Measurements from ENCODE around the gene MUC5B. TPM values are rescaled to one million over a fixed set of nuclear protein-coding genes. Genes with fewer than 3 reads are reported as not detected.

MUC5B gene
- total and polyA plus RNA-seq, 2 of the 13 experiments (the other 11 are each of a cell fraction or from before 2014, with no cell fraction given): 0.01 TPM; not detected in 1

DNA sequence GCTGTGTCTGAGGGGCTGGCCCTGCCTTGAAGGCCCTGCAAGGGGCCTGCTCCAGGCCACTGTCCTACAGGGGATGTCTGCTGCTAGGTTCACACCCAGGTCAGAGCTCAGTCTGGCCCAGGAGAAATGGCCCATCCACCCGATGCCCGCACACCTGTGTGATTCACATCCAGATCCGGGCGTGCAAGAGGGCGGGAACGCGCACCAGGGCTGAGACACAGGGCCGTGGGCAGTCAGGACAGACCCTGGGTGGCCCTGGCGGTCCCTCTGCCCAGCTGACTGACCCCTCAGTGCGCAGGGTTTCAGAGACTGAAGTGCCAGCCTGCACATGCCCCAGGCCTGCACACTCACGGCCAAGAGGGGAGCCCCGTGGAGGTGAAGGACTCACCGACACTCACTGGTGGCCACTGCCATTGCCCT lies 79.2 kb downstream of the MUC5B start (continued):
- TF ChIP-seq AGO2 (optimal IDR thresholded peaks at IDR 0.05; ENCODE audit: low read depth, low read length) (peak; percentile 59), ZNF550 (CRISPR knock-in tag; IDR thresholded peaks at IDR 0.05; ENCODE audit: borderline replicate concordance) (no peak), ZNF33A (CRISPR knock-in tag; IDR thresholded peaks at IDR 0.05; ENCODE audit: borderline replicate concordance) (no peak), ZMYM2 (CRISPR knock-in tag; IDR thresholded peaks at IDR 0.05) (no peak), ZSCAN21 (CRISPR knock-in tag; IDR thresholded peaks at IDR 0.05; ENCODE audit: borderline replicate concordance) (no peak), RBFOX2 (IDR thresholded peaks at IDR 0.05; ENCODE audit: low read depth, low read length) (peak; percentile 42; the same call in 1 of the 2 replicates)
- TF ChIP-seq, protein P1, sequence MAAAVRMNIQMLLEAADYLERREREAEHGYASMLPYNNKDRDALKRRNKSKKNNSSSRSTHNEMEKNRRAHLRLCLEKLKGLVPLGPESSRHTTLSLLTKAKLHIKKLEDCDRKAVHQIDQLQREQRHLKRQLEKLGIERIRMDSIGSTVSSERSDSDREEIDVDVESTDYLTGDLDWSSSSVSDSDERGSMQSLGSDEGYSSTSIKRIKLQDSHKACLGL (CRISPR knock-in tag; IDR thresholded peaks at IDR 0.05): 0 out of 2 replicates have a peak, but pooled peaks have one; percentile 31

DNA sequence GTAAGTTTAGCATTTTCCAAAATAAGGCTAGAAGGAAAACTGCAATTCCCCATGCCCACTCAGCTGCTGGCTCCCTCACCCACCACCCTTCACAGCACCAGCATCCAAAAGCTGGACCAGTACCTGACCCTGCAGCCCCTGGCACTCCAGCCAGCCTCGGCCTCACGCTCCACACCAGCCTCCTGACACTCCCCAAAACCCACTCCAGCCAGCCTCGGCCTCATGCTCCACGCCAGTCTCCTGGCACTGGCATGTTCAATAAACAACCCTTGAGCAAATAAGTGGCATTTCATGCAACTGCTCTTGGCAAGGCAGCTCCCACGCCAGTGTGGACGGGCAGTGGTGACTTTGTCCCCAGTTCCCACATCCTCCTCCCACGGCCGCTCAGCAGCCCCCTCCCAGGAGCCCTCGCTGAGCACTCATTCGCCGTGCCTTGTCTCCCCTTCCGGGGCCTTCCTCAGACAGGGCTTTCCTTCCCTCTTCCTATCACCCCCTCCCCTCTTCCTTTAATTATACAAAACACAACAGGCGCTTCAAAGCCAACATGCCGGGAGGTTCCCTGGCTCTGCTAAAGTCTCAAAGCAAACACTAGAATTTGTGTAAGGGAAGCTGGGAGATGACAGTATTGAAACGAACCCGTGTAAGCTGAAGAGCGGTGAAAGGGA lies 79.7 kb downstream of the MUC5B start:
- CTCF ChIA-PET (ENCODE audit: low intra/inter-chr PET ratio, low total read pairs): no interaction called here
- BruUV-seq (replicated peaks): no TSS peak
- H3K27ac ChIP-seq (ENCODE audit: extremely low read length, insufficient read depth, low read length): peak overlapping the region; percentile 95
- TF ChIP-seq, protein P2, sequence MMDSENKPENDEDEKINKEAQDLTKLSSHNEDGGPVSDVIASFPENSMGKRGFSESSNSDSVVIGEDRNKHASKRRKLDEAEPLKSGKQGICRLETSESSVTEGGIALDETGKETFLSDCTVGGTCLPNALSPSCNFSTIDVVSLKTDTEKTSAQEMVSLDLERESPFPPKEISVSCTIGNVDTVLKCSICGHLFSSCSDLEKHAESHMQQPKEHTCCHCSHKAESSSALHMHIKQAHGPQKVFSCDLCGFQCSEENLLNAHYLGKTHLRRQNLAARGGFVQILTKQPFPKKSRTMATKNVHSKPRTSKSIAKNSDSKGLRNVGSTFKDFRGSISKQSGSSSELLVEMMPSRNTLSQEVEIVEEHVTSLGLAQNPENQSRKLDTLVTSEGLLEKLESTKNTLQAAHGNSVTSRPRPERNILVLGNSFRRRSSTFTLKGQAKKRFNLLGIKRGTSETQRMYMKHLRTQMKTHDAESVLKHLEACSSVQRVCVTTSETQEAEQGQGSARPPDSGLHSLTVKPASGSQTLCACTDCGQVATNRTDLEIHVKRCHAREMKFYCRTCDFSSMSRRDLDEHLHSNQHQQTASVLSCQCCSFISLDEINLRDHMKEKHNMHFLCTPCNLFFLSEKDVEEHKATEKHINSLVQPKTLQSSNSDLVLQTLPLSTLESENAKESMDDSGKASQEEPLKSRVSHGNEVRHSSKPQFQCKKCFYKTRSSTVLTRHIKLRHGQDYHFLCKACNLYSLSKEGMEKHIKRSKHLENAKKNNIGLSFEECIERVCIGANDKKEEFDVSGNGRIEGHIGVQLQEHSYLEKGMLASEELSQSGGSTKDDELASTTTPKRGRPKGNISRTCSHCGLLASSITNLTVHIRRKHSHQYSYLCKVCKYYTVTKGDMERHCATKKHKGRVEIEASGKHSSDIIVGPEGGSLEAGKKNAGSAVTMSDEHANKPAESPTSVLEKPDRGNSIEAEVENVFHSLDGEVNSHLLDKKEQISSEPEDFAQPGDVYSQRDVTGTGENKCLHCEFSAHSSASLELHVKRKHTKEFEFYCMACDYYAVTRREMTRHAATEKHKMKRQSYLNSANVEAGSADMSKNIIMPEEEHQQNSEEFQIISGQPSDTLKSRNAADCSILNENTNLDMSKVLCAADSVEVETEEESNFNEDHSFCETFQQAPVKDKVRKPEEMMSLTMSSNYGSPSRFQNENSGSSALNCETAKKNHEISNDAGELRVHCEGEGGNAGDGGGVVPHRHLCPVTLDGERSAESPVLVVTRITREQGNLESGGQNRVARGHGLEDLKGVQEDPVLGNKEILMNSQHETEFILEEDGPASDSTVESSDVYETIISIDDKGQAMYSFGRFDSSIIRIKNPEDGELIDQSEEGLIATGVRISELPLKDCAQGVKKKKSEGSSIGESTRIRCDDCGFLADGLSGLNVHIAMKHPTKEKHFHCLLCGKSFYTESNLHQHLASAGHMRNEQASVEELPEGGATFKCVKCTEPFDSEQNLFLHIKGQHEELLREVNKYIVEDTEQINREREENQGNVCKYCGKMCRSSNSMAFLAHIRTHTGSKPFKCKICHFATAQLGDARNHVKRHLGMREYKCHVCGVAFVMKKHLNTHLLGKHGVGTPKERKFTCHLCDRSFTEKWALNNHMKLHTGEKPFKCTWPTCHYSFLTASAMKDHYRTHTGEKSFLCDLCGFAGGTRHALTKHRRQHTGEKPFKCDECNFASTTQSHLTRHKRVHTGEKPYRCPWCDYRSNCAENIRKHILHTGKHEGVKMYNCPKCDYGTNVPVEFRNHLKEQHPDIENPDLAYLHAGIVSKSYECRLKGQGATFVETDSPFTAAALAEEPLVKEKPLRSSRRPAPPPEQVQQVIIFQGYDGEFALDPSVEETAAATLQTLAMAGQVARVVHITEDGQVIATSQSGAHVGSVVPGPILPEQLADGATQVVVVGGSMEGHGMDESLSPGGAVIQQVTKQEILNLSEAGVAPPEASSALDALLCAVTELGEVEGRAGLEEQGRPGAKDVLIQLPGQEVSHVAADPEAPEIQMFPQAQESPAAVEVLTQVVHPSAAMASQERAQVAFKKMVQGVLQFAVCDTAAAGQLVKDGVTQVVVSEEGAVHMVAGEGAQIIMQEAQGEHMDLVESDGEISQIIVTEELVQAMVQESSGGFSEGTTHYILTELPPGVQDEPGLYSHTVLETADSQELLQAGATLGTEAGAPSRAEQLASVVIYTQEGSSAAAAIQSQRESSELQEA (CRISPR knock-in tag; IDR thresholded peaks at IDR 0.05; ENCODE audit: not compliant biosample characterization): peak; percentile 16
- TF ChIP-seq SOX13 (IDR thresholded peaks at IDR 0.05) (no peak), SOX13 (CRISPR knock-in tag; conservative IDR thresholded peaks at IDR 0.05 in 1 of 2, IDR thresholded peaks at IDR 0.05 in 1 of 2) (no peak), ESRRA (CRISPR knock-in tag; IDR thresholded peaks at IDR 0.05; ENCODE audit: low read depth) (no peak), PCBP2 (optimal IDR thresholded peaks at IDR 0.05; ENCODE audit: low read depth, low read length, poor library complexity, severe bottlenecking) (peak; percentile 55), ZBTB7B (CRISPR knock-in tag; IDR thresholded peaks at IDR 0.05) (no peak), ZFY (CRISPR knock-in tag; IDR thresholded peaks at IDR 0.05) (no peak)

More for the DNA sequence above, 79.7 kb downstream of the MUC5B start:
- DNase-seq (ENCODE audit: low spot score): peak; percentile 65
- Histone ChIP-seq H3K4me1 (ENCODE audit: insufficient read depth, low read length) (peaks cover 95% of the 10 kb centered on the region), H3K36me3 (replicated peaks in 1 of 2; ENCODE audit: control insufficient read depth in 1 of 2, insufficient read depth in 2 of 2, low read length in 2 of 2) (peaks cover 3 to 8% of the 10 kb centered on the region in 2 experiments; a peak in 3 of 5 replicates), H3K9me3 (ENCODE audit: low read length) (no peaks in the 10 kb centered on the region), H3K4me2 (ENCODE audit: low read depth, low read length) (peak overlapping the region; percentile 64), H3K79me2 (ENCODE audit: insufficient read depth, low read length) (peaks cover 88% of the 10 kb centered on the region), H2AFZ (ENCODE audit: low read length) (no peak overlapping the region), H3K27me3 (ENCODE audit: control insufficient read depth in 1 of 2, insufficient read depth in 2 of 2, low read length in 2 of 2) (no peaks in the 10 kb centered on the region), H3K4me3 (replicated peaks in 1 of 3; ENCODE audit: insufficient read depth in 1 of 3, low read depth in 2 of 3, low read length in 3 of 3) (peak overlapping the region in 1 of 3 experiments; percentile 27; a peak in 1 of 6 replicates), H3K9ac (ENCODE audit: insufficient read depth, low read depth, low read length) (peak overlapping the region; percentile 39), H4K20me1 (ENCODE audit: insufficient read depth, low read length) (no peaks in the 10 kb centered on the region; the same call in 1 of the 2 replicates)
- WGBS (ENCODE audit: low lambda C conversion rate): 35% methylated on average over 14 of the region's 17 CpGs
- FAIRE-seq: peak; percentile 56
- in situ Hi-C loops (cut with HindIII; ENCODE audit: extremely low pct_ligation_motif_present, low pct_unique_long_range_greater_than_20kb): no loop called here
- POLR2A ChIA-PET: interaction anchor here (1.2 kb wide), 1 partner anchor 31 kb away, joined by 5 read pairs; no protein-coding TSS in a partner anchor
- ATAC-seq: 0 out of 3 replicates have a peak, but pooled peaks have one; percentile 4
- intact Hi-C loops (cut with micrococcal nuclease; ENCODE audit: unreplicated experiment): loop anchor here (10.0 kb wide), 1 partner anchor 82 kb away; the partner anchor contains the start of gene BRSK2

All from HepG2 (cell line).